OCI-LY3 (cell line): ENCODE data around the gene HERC5.

Source experiments
- EZH2phosphoT487 ChIP-seq: fragments of 200-600 bp; shearing (Covaris generic); IDR thresholded peaks from 2 replicates; pipeline ENCODE4 v1.6.1; 2018; ENCODE audit warnings: antibody characterized with exemption, mixed run types, low read depth
- TF ChIP-seq, protein P1 (sequence below): fragments of 200-600, 300-600 bp; sonication (generic); IDR thresholded peaks from 2 replicates; pipeline ENCODE4 v1.5.1; 2014; ENCODE audit warnings: antibody characterized with exemption, low read length, low read depth

DNA sequence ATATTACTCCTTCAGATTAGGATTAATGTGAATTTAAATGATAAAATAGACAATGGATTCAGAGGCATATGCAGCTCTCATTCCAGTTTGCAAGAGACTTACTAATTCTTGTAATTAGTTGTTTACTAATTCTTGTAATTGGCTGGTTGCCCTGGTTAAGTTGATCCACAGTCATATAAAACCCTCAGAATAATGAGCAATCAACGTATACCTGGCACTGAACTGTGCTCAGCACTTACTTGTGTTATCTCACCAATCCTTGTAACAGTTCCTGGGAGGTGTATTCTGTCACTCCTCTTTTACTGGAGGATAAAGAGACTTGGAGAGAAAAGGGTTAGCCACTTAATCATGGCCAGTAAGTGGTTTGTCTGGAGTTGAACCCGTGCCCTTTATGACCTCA is 10.5 kb downstream of the HERC5 start:
- TF ChIP-seq, protein P1, sequence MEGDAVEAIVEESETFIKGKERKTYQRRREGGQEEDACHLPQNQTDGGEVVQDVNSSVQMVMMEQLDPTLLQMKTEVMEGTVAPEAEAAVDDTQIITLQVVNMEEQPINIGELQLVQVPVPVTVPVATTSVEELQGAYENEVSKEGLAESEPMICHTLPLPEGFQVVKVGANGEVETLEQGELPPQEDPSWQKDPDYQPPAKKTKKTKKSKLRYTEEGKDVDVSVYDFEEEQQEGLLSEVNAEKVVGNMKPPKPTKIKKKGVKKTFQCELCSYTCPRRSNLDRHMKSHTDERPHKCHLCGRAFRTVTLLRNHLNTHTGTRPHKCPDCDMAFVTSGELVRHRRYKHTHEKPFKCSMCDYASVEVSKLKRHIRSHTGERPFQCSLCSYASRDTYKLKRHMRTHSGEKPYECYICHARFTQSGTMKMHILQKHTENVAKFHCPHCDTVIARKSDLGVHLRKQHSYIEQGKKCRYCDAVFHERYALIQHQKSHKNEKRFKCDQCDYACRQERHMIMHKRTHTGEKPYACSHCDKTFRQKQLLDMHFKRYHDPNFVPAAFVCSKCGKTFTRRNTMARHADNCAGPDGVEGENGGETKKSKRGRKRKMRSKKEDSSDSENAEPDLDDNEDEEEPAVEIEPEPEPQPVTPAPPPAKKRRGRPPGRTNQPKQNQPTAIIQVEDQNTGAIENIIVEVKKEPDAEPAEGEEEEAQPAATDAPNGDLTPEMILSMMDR: no peak
- no peak for TF ChIP-seq EZH2phosphoT487
